ENCODE measurements around the gene TMEM59.

GRCh38 chr1:53982034-53982762, 70.8 kb downstream of the TMEM59 start:
- TF ChIP-seq POLR2A (IDR thresholded peaks at IDR 0.05) (no peak), CTCF (IDR thresholded peaks at IDR 0.05) (no peak)

Measured in esophagus squamous epithelium (tissue), 4 donors.